Hepatocyte (in vitro differentiated cells): ENCODE results near the gene ATP5F1E. TPM values are rescaled to one million over a fixed set of nuclear protein-coding genes. Genes with fewer than 3 reads are reported as not detected.
"Not testable (repeated sequence)": the region's sequence is repeated elsewhere in the genome, so short reads cannot be mapped to it uniquely, and the experiment has no call there.

Source experiments
- DNase-seq: peaks from one replicate; pipeline ENCODE4 v3.0.0-alpha.2; 2016; ENCODE audit warnings: low spot score
- H2AFZ ChIP-seq: fragments of 200-600 bp; sonication (generic); 2 replicates; pipeline ENCODE4 v1.6.0; 2016; ENCODE audit warnings: antibody characterized with exemption, mild to moderate bottlenecking
- H3K27ac ChIP-seq: fragments of 200-600 bp; sonication (generic); 2 replicates; pipeline ENCODE4 v1.5.1; 2016; ENCODE audit warnings: mild to moderate bottlenecking
- H3K27me3 ChIP-seq: fragments of 200-600 bp; sonication (generic); 2 replicates; pipeline ENCODE4 v1.6.1; 2016
- H3K36me3 ChIP-seq: fragments of 200-600 bp; sonication (generic); replicated peaks from 2 replicates; pipeline ENCODE4 v1.5.1; 2016; ENCODE audit warnings: low read depth; ENCODE audit not compliant: insufficient read depth
- H3K4me1 ChIP-seq: fragments of 200-600 bp; sonication (generic); 2 replicates; pipeline ENCODE4 v1.5.1; 2016; ENCODE audit warnings: mild to moderate bottlenecking, moderate library complexity; ENCODE audit not compliant: insufficient read depth
- H3K4me2 ChIP-seq: fragments of 200-600 bp; sonication (generic); 2 replicates; pipeline ENCODE4 v1.6.0; 2016
- H3K4me3 ChIP-seq: fragments of 200-600 bp; sonication (generic); 2 replicates; pipeline ENCODE4 v1.5.1; 2016; ENCODE audit warnings: mild to moderate bottlenecking
- H3K79me2 ChIP-seq: fragments of 200-600 bp; sonication (generic); 2 replicates; pipeline ENCODE4 v1.6.0; 2017; ENCODE audit warnings: mild to moderate bottlenecking
- H3K9me2 ChIP-seq: fragments of 200-600 bp; sonication (generic); replicated peaks from 2 replicates; pipeline ENCODE4 v1.6.0; 2017; ENCODE audit warnings: mild to moderate bottlenecking; ENCODE audit not compliant: insufficient read depth
- H3K9me3 ChIP-seq: fragments of 200-600 bp; sonication (generic); 2 replicates; pipeline ENCODE4 v1.5.1; 2016; ENCODE audit warnings: low read depth, mild to moderate bottlenecking
- H4K20me1 ChIP-seq: fragments of 200-600 bp; sonication (generic); 2 replicates; pipeline ENCODE4 v1.6.0; 2016; ENCODE audit warnings: mild to moderate bottlenecking; ENCODE audit not compliant: insufficient read depth, poor library complexity, severe bottlenecking
- CTCF ChIP-seq: fragments of 200-600 bp; sonication (generic); IDR thresholded peaks from 2 replicates; pipeline ENCODE4 v1.5.1; 2016; ENCODE audit warnings: antibody characterized with exemption, mild to moderate bottlenecking; ENCODE audit not compliant: poor library complexity
- EZH2 ChIP-seq: fragments of 200-600 bp; sonication (generic); IDR thresholded peaks from 2 replicates; pipeline ENCODE4 v1.6.1; 2016; ENCODE audit warnings: antibody characterized with exemption, mild to moderate bottlenecking, borderline replicate concordance
- EZH2phosphoT487 ChIP-seq: fragments of 200-600 bp; sonication (generic); IDR thresholded peaks from one replicate; pipeline ENCODE4 v1.6.1; 2018; ENCODE audit warnings: antibody characterized with exemption, mild to moderate bottlenecking, low read depth, moderate library complexity; ENCODE audit not compliant: unreplicated experiment, severe bottlenecking
- WGBS: methylation state at CpG from one replicate; pipeline ENCODE4 v1.1.6; 2016; ENCODE audit warnings: low lambda C conversion rate; ENCODE audit errors: missing lambda C conversion rate; 5-methylcytosine and 5-hydroxymethylcytosine counted together
- polyA plus RNA-seq: library from polyadenylated mRNA; unstranded; fragments of >200 nt; fragmentation: Nextera tagmentation; extraction: Ambion mirVana; gene quantifications from 2 replicates; pipeline ENCODE4 v1.2.1, GENCODE V29; 2016
- total RNA-seq: library from RNA; depleted of rRNA; stranded (reverse); fragments of >200 nt; gene quantifications from 2 replicates; pipeline ENCODE4 v1.2.3, GENCODE V29; 2014

ATP5F1E gene
- total and polyA plus RNA-seq, 2 experiments from 2014 or later: 32.9 to 227 TPM

GRCh38 chr20:58984691-58985090 lies 47.4 kb downstream of the ATP5F1E start:
- DNase-seq: no peak
- H2AFZ ChIP-seq: no peak overlapping the region
- peaks cover 57% of the 10 kb centered on the region for H3K79me2 ChIP-seq
- H3K4me2 ChIP-seq: no peak overlapping the region
- H3K27me3 ChIP-seq: no peaks in the 10 kb centered on the region
- H3K27ac ChIP-seq: no peak overlapping the region
- no peaks in the 10 kb centered on the region for H3K9me3 ChIP-seq
- peaks cover 6% of the 10 kb centered on the region for H3K36me3 ChIP-seq
- 82% methylated on average over 6 of the region's 6 CpGs for WGBS
- no peaks in the 10 kb centered on the region for H3K9me2 ChIP-seq
- TF ChIP-seq EZH2phosphoT487 (no peak), CTCF (no peak), EZH2 (no peak)
- peaks cover 15% of the 10 kb centered on the region for H4K20me1 ChIP-seq
- peaks cover 22% of the 10 kb centered on the region for H3K4me1 ChIP-seq
- H3K4me3 ChIP-seq: no peak overlapping the region

GRCh38 chr20:58983115-58983468 lies 49.0 kb downstream of the ATP5F1E start:
- not testable (repeated sequence) for H2AFZ ChIP-seq, DNase-seq, H3K4me3 ChIP-seq, H3K9me3 ChIP-seq, H3K4me2 ChIP-seq, H3K9me2 ChIP-seq, H3K36me3 ChIP-seq, H3K27ac ChIP-seq, H3K27me3 ChIP-seq
- H3K79me2 ChIP-seq: peaks cover 57% of the 10 kb centered on the region
- WGBS: 98% methylated on average over 12 of the region's 12 CpGs
- peaks cover 22% of the 10 kb centered on the region for H3K4me1 ChIP-seq
- H4K20me1 ChIP-seq: peaks cover 15% of the 10 kb centered on the region

DNA sequence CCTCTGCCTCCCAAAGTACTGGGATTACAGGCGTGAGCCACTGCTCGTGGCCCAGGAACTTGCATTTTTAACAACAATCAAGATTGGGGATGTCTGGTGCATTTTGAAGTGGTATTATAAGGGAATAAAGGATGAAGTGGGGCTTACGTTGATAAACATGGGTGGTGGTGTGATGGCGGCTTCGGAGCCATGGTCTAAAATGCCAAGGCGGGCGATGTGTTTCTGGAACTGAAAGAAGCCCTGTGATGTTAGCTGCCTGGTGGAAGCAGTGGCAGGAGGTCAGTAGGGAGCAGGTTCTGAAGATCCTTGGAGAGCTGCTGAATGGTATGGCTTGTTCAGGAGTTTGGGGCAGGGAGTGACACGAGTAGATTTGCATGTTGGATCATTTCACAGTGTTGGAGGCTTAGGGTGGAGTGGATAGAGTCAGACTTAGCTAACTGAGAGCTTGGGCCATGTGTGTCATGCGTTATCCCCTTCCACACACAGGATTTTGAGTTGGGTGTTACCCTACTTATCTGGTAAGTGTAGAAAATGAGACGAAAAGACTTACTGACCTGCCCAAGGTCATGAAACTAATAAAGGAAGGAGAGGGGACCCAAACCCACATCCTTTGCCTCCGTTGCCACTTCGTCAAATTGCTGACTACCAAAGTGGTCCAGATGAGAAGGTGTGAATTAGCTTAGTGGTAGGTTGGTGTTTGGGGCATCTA lies 49.6 kb downstream of the ATP5F1E start:
- peaks cover 15% of the 10 kb centered on the region for H4K20me1 ChIP-seq
- H3K9me3 ChIP-seq: no peaks in the 10 kb centered on the region
- WGBS: 94% methylated on average over 12 of the region's 12 CpGs
- no peaks in the 10 kb centered on the region for H3K9me2 ChIP-seq
- no peaks in the 10 kb centered on the region for H3K27me3 ChIP-seq
- no peak overlapping the region for H3K4me3 ChIP-seq
- DNase-seq: peak; percentile 2
- H3K4me1 ChIP-seq: peaks cover 22% of the 10 kb centered on the region
- no peak overlapping the region for H3K27ac ChIP-seq
- TF ChIP-seq EZH2phosphoT487 (no peak), CTCF (no peak), EZH2 (no peak)
- H3K79me2 ChIP-seq: peaks cover 55% of the 10 kb centered on the region
- no peak overlapping the region for H2AFZ ChIP-seq
- peaks cover 6% of the 10 kb centered on the region for H3K36me3 ChIP-seq
- H3K4me2 ChIP-seq: peak overlapping the region; percentile 97

DNA sequence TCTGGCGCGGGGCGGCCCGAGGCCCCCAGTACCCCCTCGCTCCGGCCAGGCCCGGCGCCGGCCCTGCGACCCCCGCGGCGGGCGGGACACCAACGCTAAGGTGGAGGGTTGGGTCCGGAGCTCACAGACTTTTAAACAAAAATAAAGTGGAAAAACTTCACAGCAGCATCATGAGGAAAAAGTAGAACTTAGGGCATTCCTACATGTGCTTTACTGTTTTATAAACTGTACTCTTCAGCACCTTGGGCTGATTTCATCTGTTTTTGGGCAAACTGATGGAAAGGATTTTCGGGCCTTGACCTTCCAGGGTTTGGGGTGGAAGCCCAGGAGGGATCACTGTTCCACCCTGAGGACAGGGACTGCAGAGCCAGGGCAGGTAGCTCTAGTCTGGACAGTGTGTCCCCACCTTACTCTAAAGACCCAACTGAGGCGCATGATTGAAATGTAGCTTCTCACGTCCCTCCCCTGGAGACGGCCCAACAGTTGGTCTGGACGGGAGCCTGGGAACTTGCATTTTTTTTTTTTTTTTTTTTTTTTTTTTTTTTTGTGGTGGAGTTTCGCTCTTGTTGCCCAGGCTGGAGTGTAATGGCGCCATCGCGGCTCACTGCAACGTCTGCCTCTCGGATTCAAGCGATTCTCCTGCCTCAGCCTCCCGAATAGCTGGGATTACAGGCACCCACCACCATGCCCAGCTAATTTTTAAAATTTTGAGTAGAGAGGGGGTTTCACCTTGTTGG lies 50.3 kb downstream of the ATP5F1E start:
- Histone ChIP-seq H3K9me2 (no peaks in the 10 kb centered on the region), H2AFZ (peak overlapping the region; percentile 87), H3K4me2 (peak overlapping the region; percentile 97), H3K9me3 (no peaks in the 10 kb centered on the region), H4K20me1 (peaks cover 15% of the 10 kb centered on the region), H3K4me1 (peaks cover 22% of the 10 kb centered on the region), H3K79me2 (peaks cover 47% of the 10 kb centered on the region), H3K27ac (peak overlapping the region; percentile 93), H3K27me3 (no peaks in the 10 kb centered on the region), H3K4me3 (peak overlapping the region; percentile 83), H3K36me3 (no peaks in the 10 kb centered on the region)
- peak; percentile 22 for DNase-seq
- no peak for TF ChIP-seq EZH2phosphoT487
- TF ChIP-seq EZH2: no peak
- no peak for TF ChIP-seq CTCF
- 24% methylated on average over 21 of the region's 29 CpGs for WGBS
